Activated naive CD8-positive, alpha-beta T cell treated with anti-CD3 and anti-CD28 coated beads, Interleukin-2, amount 50 U/mL, for 24 hours (primary cell): ENCODE data around the gene SLC9A3.

Experiments used
- ATAC-seq: fragments of 150-1000 bp; cut with Tn5 transposase; one replicate; pipeline ENCODE4 v1.10.0; 2021
- DNase-seq: peaks from one replicate; pipeline ENCODE4 v3.0.0; 2021
- H3K27ac Mint-ChIP-seq: one replicate; pipeline ENCODE4 v1.8.0; 2021; ENCODE audit warnings: mild to moderate bottlenecking, mixed read lengths
- H3K27me3 Mint-ChIP-seq: one replicate; pipeline ENCODE4 v1.8.0; 2021; ENCODE audit warnings: mixed read lengths
- H3K36me3 Mint-ChIP-seq: one replicate; pipeline ENCODE4 v1.8.0; 2021; ENCODE audit warnings: low read depth, mixed read lengths
- H3K4me1 Mint-ChIP-seq: one replicate; pipeline ENCODE4 v1.8.0; 2021; ENCODE audit warnings: mixed read lengths
- H3K4me3 Mint-ChIP-seq: one replicate; pipeline ENCODE4 v1.8.0; 2021; ENCODE audit warnings: mild to moderate bottlenecking, moderate library complexity, mixed read lengths
- H3K9me3 Mint-ChIP-seq: one replicate; pipeline ENCODE4 v1.8.0; 2021; ENCODE audit warnings: mixed read lengths

SLC9A3 gene

GRCh38 chr5:447501-447900 is 76.7 kb downstream of the SLC9A3 start:
- ATAC-seq = no peak
- no peak overlapping the region for H3K27ac Mint-ChIP-seq

GRCh38 chr5:446883-447263 is 77.4 kb downstream of the SLC9A3 start:
- H3K27ac Mint-ChIP-seq = no peak overlapping the region
- no peaks in the 10 kb centered on the region for H3K27me3 Mint-ChIP-seq
- ATAC-seq (no peak), DNase-seq (no peak)
- no peak overlapping the region for H3K4me3 Mint-ChIP-seq
- peaks cover 32% of the 10 kb centered on the region for H3K4me1 Mint-ChIP-seq
- peaks cover 59% of the 10 kb centered on the region for H3K36me3 Mint-ChIP-seq
- H3K9me3 Mint-ChIP-seq = peaks cover 11% of the 10 kb centered on the region

More at GRCh38 chr5:447501-447900, 76.7 kb downstream of the SLC9A3 start:
- H3K4me1 Mint-ChIP-seq = peaks cover 31% of the 10 kb centered on the region
- no peaks in the 10 kb centered on the region for H3K27me3 Mint-ChIP-seq
- peaks cover 17% of the 10 kb centered on the region for H3K9me3 Mint-ChIP-seq
- DNase-seq = no peak
- H3K4me3 Mint-ChIP-seq = no peak overlapping the region
- H3K36me3 Mint-ChIP-seq = peaks cover 64% of the 10 kb centered on the region

GRCh38 chr5:446066-446882 is 78.0 kb downstream of the SLC9A3 start:
- Mint-ChIP-seq H3K27ac (peak overlapping the region; percentile 29), H3K27me3 (no peaks in the 10 kb centered on the region), H3K4me3 (no peak overlapping the region), H3K4me1 (peaks cover 34% of the 10 kb centered on the region), H3K9me3 (peaks cover 5% of the 10 kb centered on the region), H3K36me3 (peaks cover 56% of the 10 kb centered on the region)
- DNase-seq (no peak), ATAC-seq (no peak)

- Mint-ChIP-seq H3K27me3 (no peaks in the 10 kb centered on the region), H3K36me3 (peaks cover 52% of the 10 kb centered on the region), H3K4me3 (no peak overlapping the region), H3K9me3 (no peaks in the 10 kb centered on the region), H3K27ac (no peak overlapping the region), H3K4me1 (peaks cover 37% of the 10 kb centered on the region)
- no peak for DNase-seq
- ATAC-seq = no peak
These were observed 78.7 kb downstream of the SLC9A3 start for GRCh38 chr5:445591-445990.

- no peak for ATAC-seq
- H3K9me3 Mint-ChIP-seq = no peaks in the 10 kb centered on the region
- DNase-seq = no peak
These were observed 80.0 kb downstream of the SLC9A3 start for GRCh38 chr5:444226-444625.

GRCh38 chr5:443239-444151 is 80.8 kb downstream of the SLC9A3 start:
- H3K36me3 Mint-ChIP-seq = peaks cover 33% of the 10 kb centered on the region
- peaks cover 37% of the 10 kb centered on the region for H3K4me1 Mint-ChIP-seq
- peak; percentile 24 for ATAC-seq
- H3K27me3 Mint-ChIP-seq = no peaks in the 10 kb centered on the region
- no peaks in the 10 kb centered on the region for H3K9me3 Mint-ChIP-seq
- peak; percentile 45 for DNase-seq
- peak overlapping the region; percentile 94 for H3K4me3 Mint-ChIP-seq
- peak overlapping the region; percentile 82 for H3K27ac Mint-ChIP-seq

More at GRCh38 chr5:444226-444625, 80.0 kb downstream of the SLC9A3 start:
- Mint-ChIP-seq H3K27ac (peak overlapping the region; percentile 73), H3K4me1 (peaks cover 37% of the 10 kb centered on the region), H3K36me3 (peaks cover 40% of the 10 kb centered on the region), H3K4me3 (peak overlapping the region; percentile 94), H3K27me3 (no peaks in the 10 kb centered on the region)

GRCh38 chr5:442335-443238 is 81.7 kb downstream of the SLC9A3 start, which contains the start of gene EXOC3:
Gene EXOC3 (plus strand): TSS chr5:443176. CDS start chr5:446206, 3,030 bp downstream.
- DNase-seq (peak; percentile 80), ATAC-seq (peak; percentile 89)
- Mint-ChIP-seq H3K27ac (peak within 1 kb of the TSS; percentile 95), H3K4me1 (peaks cover 37% of the 10 kb centered on the region), H3K27me3 (no peaks in the 10 kb centered on the region), H3K36me3 (peaks cover 26% of the 10 kb centered on the region), H3K9me3 (no peaks in the 10 kb centered on the region), H3K4me3 (peak within 1 kb of the TSS; percentile 94)

GRCh38 chr5:441996-442334 is 82.3 kb downstream of the SLC9A3 start:
- DNase-seq = no peak
- Mint-ChIP-seq H3K9me3 (no peaks in the 10 kb centered on the region), H3K27me3 (no peaks in the 10 kb centered on the region), H3K4me1 (peaks cover 36% of the 10 kb centered on the region), H3K27ac (peak overlapping the region; percentile 95), H3K36me3 (peaks cover 21% of the 10 kb centered on the region), H3K4me3 (peak overlapping the region; percentile 94)
- ATAC-seq = no peak

GRCh38 chr5:440401-441201 is 83.6 kb downstream of the SLC9A3 start:
- Mint-ChIP-seq H3K4me1 (peaks cover 27% of the 10 kb centered on the region), H3K4me3 (no peak overlapping the region), H3K36me3 (peaks cover 15% of the 10 kb centered on the region), H3K27ac (no peak overlapping the region), H3K9me3 (no peaks in the 10 kb centered on the region), H3K27me3 (no peaks in the 10 kb centered on the region)
- ATAC-seq = no peak
- no peak for DNase-seq

- Mint-ChIP-seq H3K36me3 (peaks cover 11% of the 10 kb centered on the region), H3K4me3 (no peak overlapping the region), H3K9me3 (no peaks in the 10 kb centered on the region), H3K4me1 (peaks cover 21% of the 10 kb centered on the region), H3K27ac (no peak overlapping the region), H3K27me3 (no peaks in the 10 kb centered on the region)
- DNase-seq (no peak), ATAC-seq (no peak)
These were observed 84.6 kb downstream of the SLC9A3 start for GRCh38 chr5:439636-440035.

GRCh38 chr5:439181-439580 is 85.1 kb downstream of the SLC9A3 start:
- Mint-ChIP-seq H3K27me3 (no peaks in the 10 kb centered on the region), H3K4me3 (no peak overlapping the region), H3K9me3 (no peaks in the 10 kb centered on the region), H3K36me3 (peaks cover 7% of the 10 kb centered on the region), H3K27ac (no peak overlapping the region), H3K4me1 (peaks cover 16% of the 10 kb centered on the region)
- no peak for DNase-seq
- no peak for ATAC-seq

GRCh38 chr5:438481-438981 is 85.7 kb downstream of the SLC9A3 start:
- no peak overlapping the region for H3K4me3 Mint-ChIP-seq
- no peaks in the 10 kb centered on the region for H3K9me3 Mint-ChIP-seq
- no peaks in the 10 kb centered on the region for H3K27me3 Mint-ChIP-seq

GRCh38 chr5:437281-437771 is 86.9 kb downstream of the SLC9A3 start:
- Mint-ChIP-seq H3K9me3 (no peaks in the 10 kb centered on the region), H3K27ac (no peak overlapping the region), H3K4me1 (peaks cover 9% of the 10 kb centered on the region), H3K36me3 (peaks cover 7% of the 10 kb centered on the region), H3K4me3 (no peak overlapping the region), H3K27me3 (no peaks in the 10 kb centered on the region)
- ATAC-seq = no peak
- no peak for DNase-seq

More at GRCh38 chr5:438481-438981, 85.7 kb downstream of the SLC9A3 start:
- peaks cover 13% of the 10 kb centered on the region for H3K4me1 Mint-ChIP-seq
- no peak for DNase-seq
- ATAC-seq = no peak
- H3K27ac Mint-ChIP-seq = no peak overlapping the region
- peaks cover 7% of the 10 kb centered on the region for H3K36me3 Mint-ChIP-seq
